Lower leg skin (tissue), 3 donors: ENCODE results near the gene C19orf12.

Source experiments
- CTCF ChIP-seq, 3 donors: fragments of 450-650 bp; IDR thresholded peaks; one replicate each; pipeline ENCODE4 v1.5.1; 2016; ENCODE audit warnings: antibody characterized with exemption in 3 of 3, mild to moderate bottlenecking in 3 of 3, moderate library complexity in 2 of 3
- POLR2A ChIP-seq, 2 donors: fragments of 450-650 bp; IDR thresholded peaks; one replicate each; pipeline ENCODE4 v1.6.1; 2016 to 2017; ENCODE audit warnings: antibody characterized with exemption in 2 of 2, mild to moderate bottlenecking in 1 of 2, moderate library complexity in 1 of 2

- no peak for TF ChIP-seq CTCF (IDR thresholded peaks at IDR 0.05)
- no peak for TF ChIP-seq POLR2A (IDR thresholded peaks at IDR 0.05)
These were observed 9.7 kb upstream of the C19orf12 start for GRCh38 chr19:29724746-29725145.
